Measurements from ENCODE around the gene ZNRF3.

DNA sequence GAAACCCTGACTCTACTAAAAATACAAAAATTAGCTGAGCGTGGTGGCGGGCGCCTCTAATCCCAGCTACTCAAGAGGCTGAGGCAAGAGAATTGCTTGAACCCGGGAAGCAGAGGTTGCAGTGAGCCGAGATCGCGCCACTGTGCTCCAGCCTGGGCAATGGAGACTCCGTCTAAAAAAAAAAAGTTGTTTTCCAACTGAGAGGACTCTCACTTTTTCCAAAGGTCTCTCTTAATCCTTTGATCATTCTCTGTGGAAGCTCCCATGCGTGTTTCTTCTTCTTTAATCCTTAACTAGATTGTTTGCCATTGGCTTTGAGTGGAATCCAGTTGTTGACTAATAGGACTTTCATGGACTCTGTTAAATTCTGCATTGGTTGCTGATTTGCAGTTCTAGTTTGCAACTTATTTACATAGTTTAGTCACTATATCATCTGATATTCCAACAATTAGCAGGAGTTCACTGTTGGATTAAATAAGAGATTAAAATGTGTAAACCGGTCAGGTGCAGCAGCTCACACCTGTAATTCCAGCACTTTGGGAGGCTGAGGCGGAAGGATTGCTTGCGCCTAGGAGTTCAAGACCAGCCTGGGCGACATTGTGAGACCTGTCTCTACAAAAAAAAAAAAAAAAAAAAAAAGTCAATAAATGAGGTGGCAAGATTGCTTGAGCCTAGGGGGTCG is 98.6 kb downstream of the ZNRF3 start:
- no peak for TF ChIP-seq EZH2 (IDR thresholded peaks at IDR 0.05)
- no peak for TF ChIP-seq EZH2phosphoT487 (IDR thresholded peaks at IDR 0.05)
- TF ChIP-seq, protein P1, sequence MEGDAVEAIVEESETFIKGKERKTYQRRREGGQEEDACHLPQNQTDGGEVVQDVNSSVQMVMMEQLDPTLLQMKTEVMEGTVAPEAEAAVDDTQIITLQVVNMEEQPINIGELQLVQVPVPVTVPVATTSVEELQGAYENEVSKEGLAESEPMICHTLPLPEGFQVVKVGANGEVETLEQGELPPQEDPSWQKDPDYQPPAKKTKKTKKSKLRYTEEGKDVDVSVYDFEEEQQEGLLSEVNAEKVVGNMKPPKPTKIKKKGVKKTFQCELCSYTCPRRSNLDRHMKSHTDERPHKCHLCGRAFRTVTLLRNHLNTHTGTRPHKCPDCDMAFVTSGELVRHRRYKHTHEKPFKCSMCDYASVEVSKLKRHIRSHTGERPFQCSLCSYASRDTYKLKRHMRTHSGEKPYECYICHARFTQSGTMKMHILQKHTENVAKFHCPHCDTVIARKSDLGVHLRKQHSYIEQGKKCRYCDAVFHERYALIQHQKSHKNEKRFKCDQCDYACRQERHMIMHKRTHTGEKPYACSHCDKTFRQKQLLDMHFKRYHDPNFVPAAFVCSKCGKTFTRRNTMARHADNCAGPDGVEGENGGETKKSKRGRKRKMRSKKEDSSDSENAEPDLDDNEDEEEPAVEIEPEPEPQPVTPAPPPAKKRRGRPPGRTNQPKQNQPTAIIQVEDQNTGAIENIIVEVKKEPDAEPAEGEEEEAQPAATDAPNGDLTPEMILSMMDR (IDR thresholded peaks at IDR 0.05) = no peak
